Umbilical cord (tissue), 2 donors: Measurements from ENCODE around the gene DUS1L. TPM values are rescaled to one million over a fixed set of nuclear protein-coding genes. Genes with fewer than 3 reads are reported as not detected.

Source experiments
- DNase-seq: peaks from one replicate; pipeline ENCODE4 v3.0.0-alpha.2; 2015; ENCODE audit warnings: low spot score
- total RNA-seq: library from RNA; depleted of rRNA; stranded (reverse); fragments of >200 nt; gene quantifications from one replicate; pipeline ENCODE4 v1.2.3, GENCODE V29; 2014; ENCODE audit warnings: low replicate concordance; ENCODE audit not compliant: insufficient read depth

DUS1L gene
- total RNA-seq, 1 donor from 2014 or later, result 83.3 TPM

DNA sequence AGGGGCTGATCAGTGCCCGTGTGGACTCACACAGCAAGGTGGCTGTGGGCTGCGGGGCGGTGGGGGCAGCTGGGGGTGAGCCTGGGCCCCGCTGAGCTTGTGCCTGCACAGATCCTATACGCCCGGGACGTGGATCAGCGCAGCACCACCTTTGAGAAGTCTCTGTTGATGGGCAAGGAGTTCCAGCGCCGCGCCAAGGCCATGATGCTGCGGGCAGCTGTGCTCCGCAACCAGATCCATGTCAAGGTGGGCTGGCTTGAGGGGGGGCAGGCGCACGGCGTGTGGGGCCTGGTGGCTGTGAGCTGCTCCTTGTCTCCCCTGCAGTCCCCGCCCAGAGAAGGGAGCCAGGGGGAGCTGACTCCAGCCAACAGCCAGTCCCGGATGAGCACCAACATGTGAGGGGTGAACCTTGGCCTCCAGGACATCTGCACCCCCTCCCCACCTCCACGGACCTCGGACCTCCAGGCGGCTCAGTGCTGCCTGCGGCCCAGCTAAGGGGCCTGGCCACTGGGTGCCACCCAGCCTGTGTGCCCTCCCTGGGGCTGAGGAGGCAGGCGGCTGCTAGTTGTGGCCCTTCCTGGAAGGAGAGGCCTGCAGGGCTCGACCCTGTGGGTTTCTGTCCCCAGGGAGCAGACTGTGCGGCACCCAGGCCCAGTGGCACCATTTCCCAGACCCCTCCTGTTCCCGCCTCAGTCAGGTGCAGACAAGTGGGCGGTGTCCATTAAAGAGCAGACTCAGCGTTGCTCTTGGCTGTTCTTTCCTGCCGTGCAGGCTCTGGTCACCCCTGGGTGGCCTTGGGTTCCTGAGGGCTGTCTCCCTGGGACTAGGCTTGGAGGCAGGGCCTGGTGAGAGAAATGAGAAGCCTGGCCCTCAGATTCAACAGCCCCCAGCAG lies 8.6 kb downstream of the DUS1L start:
- no peak for DNase-seq

DNA sequence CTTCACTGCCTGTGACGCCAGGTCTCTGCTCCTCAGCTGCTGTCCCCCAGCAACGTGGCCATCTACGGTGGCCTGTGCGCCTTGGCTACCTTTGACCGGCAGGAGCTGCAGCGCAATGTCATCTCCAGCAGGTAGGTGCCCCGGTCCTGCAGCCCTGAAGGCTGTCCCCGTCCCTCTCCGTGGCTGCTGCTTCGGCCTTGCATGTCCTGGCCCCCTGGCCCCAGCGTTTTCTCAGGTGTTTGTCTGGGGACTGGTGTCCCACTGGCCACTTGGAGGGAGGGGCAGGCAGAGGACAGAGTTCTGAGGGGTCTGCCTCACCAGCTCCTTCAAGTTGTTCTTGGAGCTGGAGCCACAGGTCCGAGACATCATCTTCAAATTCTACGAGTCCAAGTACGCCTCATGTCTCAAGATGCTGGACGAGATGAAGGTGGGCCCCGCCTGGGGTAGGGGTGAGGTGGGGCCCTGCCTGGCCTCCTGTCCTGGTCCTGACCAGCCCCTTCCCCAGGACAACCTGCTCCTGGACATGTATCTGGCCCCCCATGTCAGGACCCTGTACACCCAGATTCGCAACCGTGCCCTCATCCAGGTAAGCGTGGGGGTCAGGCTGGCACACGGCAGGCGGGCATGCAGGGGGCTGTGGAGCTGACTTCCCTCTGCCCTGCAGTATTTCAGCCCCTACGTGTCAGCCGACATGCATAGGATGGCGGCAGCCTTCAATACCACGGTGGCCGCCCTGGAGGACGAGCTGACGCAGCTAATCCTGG lies 9.5 kb downstream of the DUS1L start:
- no peak for DNase-seq

GRCh38 chr17:82055023-82055964 lies 10.3 kb downstream of the DUS1L start:
- DNase-seq, result no peak

- no peak for DNase-seq
Observed at GRCh38 chr17:82054351-82055022, 11.1 kb downstream of the DUS1L start.

DNA sequence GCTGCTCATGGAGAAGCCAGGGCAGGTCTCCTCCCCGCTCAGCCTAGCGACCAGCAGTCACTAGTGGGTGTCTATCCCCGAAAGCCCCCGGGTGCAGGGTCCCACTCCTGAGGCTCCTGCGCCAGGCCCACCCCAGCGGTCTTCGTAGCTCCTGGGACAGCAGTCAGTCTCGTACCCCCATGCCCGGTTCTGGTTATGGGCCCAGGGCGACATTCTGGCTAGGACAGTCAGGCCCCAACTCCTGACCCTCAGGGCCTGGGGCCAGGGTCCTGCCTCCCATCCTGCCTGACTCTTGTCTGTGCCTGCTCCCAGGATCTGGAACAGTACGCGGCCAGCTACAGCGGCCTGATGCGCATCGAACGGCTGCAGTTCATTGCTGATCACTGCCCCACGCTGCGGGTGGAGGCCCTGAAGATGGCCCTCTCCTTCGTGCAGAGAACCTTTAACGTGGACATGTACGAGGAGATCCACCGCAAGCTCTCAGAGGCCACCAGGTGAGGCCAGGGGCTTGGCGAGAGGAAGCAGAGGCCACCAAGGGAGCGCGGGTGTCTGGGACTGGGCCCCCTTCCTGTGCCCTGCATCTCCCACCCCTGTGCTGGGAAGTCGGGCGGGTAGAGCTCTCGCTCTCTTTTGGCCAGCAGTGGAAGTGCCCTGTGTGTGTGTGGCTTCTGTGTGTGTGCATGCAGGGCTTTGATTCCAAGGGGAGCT lies 11.9 kb downstream of the DUS1L start:
- no peak for DNase-seq

- no peak for DNase-seq
Observed at GRCh38 chr17:82053130-82053529, 12.5 kb downstream of the DUS1L start.

DNA sequence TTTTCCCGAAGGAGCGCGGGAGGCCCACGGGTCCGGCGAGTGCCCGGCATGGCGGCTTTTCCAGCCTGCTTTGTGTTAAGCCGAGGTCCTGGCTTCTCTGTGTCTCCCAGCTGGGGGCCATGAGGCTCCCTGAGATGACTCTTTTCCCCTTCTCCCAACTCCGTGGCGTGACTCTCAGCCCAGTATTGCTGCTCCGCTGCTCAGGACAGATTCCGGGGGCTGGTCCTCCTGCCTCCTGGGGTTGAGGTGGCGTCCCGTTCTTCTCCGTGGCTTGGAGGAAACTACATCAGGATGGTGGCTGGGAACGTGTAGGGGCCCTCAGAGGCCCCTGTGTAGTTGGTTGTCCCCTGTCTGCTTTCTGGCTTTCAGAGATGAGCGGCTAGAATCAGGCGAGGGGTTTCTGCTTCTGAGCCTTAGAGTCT lies 13.0 kb downstream of the DUS1L start:
- DNase-seq, result no peak

DNA sequence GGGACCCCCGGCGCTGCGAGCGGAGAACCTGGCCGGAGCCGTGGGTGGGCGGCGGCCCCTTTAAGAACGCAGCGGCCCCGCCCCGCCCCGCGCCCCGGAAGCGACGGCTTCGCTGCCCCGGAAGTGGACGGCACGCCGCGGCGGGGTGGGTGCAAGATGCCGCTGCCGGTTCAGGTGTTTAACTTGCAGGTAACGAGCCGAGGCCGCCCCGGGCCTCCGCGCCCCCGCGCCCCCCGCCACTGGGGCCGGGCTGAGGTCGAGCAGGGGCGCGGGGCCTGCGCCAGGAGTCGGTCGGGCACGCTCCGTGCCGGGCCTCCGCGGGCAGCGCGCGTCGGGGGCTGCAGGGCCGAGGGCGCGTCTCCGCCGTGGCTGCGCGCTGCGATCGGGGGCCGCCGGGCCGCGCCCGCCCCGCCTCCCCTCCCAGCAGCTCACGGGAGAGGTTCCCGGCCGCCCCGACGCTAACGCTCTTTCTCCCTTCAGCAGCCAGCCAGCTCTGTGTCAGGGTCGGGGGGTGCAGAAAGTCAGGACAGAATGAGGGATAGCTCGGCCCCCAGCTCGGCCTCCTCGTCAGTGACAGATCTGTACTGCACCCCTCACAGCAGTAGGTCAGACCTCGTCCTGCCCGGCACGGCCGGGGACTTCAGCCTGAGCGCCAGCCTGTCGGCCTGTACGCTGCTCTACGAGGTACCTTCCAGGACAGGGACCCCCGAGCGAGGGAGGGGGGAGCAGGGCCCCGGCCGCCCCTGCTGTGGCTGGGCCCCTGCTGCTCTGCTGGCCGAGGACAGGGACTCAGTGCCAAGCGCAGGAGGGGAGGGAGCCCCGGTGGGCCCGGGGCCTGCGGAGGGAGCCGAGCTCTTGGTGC lies 13.6 kb downstream of the DUS1L start, which contains the start of the genes GPS1 and RFNG:
TSS of gene GPS1 (plus strand) at position 123 of the 862 bp plus-strand sequence. CDS start at position 157, 34 bp downstream.
TSS of gene RFNG (minus strand) at position 36 of the 862 bp plus-strand sequence. CDS start 45 bp downstream, outside the sequence.
- DNase-seq, result peak; percentile 69

DNA sequence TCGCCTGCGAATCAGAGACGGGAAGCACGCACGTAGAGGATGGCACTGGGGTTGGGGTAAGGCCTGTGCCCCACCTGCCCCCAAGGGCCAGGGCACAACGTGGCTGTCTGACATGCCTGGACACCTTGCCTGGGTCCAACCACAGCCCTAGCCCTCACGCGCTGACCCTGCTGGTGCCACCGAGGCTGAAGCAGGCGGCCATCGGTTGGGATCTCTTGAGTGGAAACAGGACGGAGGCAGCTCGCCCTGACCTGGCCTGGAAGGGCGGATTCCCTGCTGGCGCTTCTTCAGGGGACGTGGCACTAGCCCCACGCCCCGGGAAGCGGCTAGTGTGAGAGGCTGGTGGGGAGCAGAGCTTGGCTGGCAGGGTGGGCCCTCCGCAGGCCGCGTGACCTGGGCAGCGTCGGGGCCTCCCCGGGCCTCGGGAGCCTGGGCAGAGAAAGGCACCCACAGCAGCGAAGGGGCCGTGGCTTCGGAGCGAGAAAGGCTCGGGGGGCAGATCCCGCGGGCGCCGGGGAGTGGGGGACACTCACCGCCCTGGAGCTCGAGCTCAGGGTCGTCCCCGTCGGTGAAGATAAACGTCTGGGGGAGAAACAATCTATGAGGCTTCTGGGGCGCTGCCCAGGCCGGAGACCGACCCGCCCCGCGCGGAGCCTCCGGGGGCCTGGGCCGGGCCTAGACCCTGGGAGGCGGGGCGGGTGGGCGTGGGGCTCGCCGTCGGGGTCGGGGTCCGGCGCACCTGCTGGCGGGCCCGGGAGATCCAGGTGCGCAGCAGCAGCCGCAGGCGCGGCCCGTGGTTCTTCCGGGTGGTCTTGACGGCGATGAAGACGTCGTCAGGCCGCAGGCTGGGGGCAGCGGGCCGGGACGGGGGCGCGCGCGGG lies 14.6 kb downstream of the DUS1L start:
- DNase-seq, result peak; percentile 24

DNA sequence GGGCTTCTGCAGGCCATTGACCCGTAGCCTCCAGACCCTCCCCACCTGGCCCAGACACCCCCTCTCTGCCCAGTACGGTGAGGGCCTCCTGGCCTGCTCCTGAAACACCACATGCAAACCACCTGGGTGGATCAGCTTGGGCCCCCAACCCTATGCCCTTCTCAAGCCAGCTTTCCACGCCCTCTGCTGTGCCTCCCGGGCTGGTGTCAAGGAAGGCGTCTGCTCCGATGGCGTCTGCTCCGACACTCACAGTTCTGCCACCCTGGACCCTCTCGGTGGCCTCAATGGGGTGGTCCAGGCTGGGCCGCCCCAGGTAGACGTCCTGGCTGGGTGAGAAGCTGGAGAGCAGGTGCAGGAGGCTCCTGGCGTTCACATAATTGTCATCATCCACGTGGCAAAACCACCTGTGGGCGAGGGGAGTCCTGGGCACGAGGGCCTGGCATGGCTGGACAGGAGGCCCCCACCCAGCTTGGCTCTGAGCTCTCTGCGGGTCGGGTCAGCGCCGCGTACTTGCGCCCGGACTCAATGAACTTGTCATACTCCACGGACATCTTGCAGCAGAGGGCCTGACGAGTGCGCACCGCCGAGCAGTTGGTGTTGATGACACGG lies 15.3 kb downstream of the DUS1L start:
- DNase-seq, result no peak

GRCh38 chr17:82049521-82049971 lies 16.1 kb downstream of the DUS1L start:
- no peak for DNase-seq

DNA sequence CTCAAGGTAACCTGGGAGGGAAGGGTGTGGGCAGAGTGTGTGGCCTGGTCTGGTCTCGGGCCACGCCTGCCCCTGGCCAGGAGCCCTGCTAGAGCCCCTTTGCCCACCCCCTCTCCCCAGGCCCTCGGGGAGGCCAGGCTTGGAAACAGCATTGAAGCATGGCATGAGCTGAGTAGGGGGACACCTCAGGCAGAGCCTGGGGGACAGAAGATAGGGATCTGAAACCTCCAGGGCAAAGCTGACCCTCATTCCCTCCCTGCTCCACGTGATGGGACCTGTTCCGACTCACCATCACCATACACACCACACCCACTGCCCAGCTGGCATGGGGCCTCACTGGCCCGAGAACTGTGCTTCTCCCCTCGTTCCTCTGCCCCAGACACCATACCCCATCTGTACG lies 16.5 kb downstream of the DUS1L start:
- DNase-seq, result no peak

DNA sequence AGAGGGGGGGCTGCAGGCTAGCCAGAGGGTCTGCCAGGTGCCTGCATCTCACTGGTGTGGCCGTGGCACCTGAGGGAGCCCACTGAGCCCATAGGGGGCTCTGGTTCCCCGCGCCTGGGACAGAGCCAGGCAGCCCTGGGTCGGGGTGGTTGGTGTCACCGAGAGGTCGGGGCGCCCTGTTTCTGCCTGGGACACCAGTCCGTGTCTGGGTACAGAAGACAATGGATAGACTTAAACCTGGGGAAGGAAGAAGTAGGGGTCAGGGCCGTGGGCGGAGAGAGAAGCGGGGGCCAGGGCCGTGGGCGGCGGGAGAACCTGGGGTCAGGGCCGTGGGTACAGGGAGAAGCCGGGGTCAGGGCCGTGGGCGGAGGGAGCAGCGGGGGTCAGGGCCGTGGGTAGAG lies 17.0 kb downstream of the DUS1L start:
- no peak for DNase-seq

- DNase-seq, result no peak
Observed at GRCh38 chr17:82047914-82048570, 17.6 kb downstream of the DUS1L start.

- no peak for DNase-seq
Observed at GRCh38 chr17:82047379-82047778, 18.2 kb downstream of the DUS1L start.

- no peak for DNase-seq
Observed at GRCh38 chr17:82046903-82047302, 18.7 kb downstream of the DUS1L start.

GRCh38 chr17:82045936-82046484 lies 19.6 kb downstream of the DUS1L start:
- DNase-seq, result no peak
